HCT116 (cell line): ENCODE measurements around the gene CYP2S1. TPM values are rescaled to one million over a fixed set of nuclear protein-coding genes. Genes with fewer than 3 reads are reported as not detected.
A peak's percentile ranks its signal among the peaks of the same experiment; 100 is the strongest.

Experiments used
- ATAC-seq: fragments of 200-7000 bp; cut with Tn5 transposase; 2 replicates; pipeline ENCODE4 v1.9.1; 2020; ENCODE audit warnings: mild to moderate bottlenecking, moderate library complexity
- BruUV-seq: library from RNA; stranded (reverse); fragments of 400-500 nt; replicated peaks from 2 replicates; lab custom pipeline; 2021; lab: Mats Ljungman, UMichigan
- CTCF ChIA-PET: fragments of 300-600 bp; sonication (Branson Sonifier 250); formaldehyde crosslinking; loops from one replicate; lab custom pipeline; 2021; ENCODE audit warnings: antibody characterized with exemption; lab: Charles Lee
- POLR2A ChIA-PET: fragments of 300-600, 350-600 bp; sonication (Branson Sonifier 250); formaldehyde crosslinking; loops from one replicate; lab custom pipeline; 2021; ENCODE audit warnings: antibody characterized with exemption; lab: Charles Lee
- RAD21 ChIA-PET, 2 experiments: fragments of 300-600 bp; sonication (Branson Sonifier 250); formaldehyde crosslinking; loops; one replicate each; lab custom pipeline; 2023; ENCODE audit warnings: low total read pairs in 2 of 2; ENCODE audit not compliant: uncharacterized antibody in 2 of 2, unreplicated experiment in 2 of 2, low non-redundant PET in 1 of 2; lab: Charles Lee
- DNase-seq: peaks from one replicate; pipeline ENCODE4 v3.0.0-alpha.2; 2010; ENCODE audit warnings: low read depth, low spot score
- H2AFZ ChIP-seq: fragments of 200-600 bp; shearing (Covaris generic), sonication (generic); 2 replicates; pipeline ENCODE4 v1.6.1; 2017; ENCODE audit warnings: low read depth, mixed run types, mixed read lengths, antibody characterized with exemption, low read length; ENCODE audit not compliant: poor library complexity, severe bottlenecking
- H3K27ac ChIP-seq: 2 replicates; pipeline ENCODE4 v1.5.1; 2012; ENCODE audit warnings: low read depth, low read length
- H3K27me3 ChIP-seq: fragments of 200-600 bp; sonication (generic); 2 replicates; pipeline ENCODE4 v1.6.1; 2016; ENCODE audit warnings: mixed run types, low read length, mixed read lengths; ENCODE audit not compliant: insufficient read depth
- H3K36me3 ChIP-seq, 2 experiments: fragments of 200-500 bp in 1 of 2; fragments of 200-600 bp in 1 of 2; sonication (Bioruptor generic) in 1 of 2; sonication (generic) in 1 of 2; 2 replicates each; pipeline versions ENCODE4 v1.5.1 to v1.6.1; 2014 to 2016; ENCODE audit warnings: low read length in 2 of 2, inconsistent platforms in 1 of 2, mixed read lengths in 1 of 2, mixed run types in 1 of 2; ENCODE audit not compliant: insufficient read depth in 2 of 2, control insufficient read depth in 1 of 2
- H3K4me1 ChIP-seq, 2 experiments: fragments of 200-600 bp in 1 of 2; sonication (generic) in 1 of 2; 2 replicates each; pipeline versions ENCODE4 v1.5.1 to v1.6.1; 2012 to 2017; ENCODE audit warnings: low read length in 2 of 2, inconsistent platforms in 1 of 2, mild to moderate bottlenecking in 1 of 2, mixed read lengths in 1 of 2, mixed run types in 1 of 2, moderate library complexity in 1 of 2; ENCODE audit not compliant: insufficient read depth in 2 of 2, control insufficient read depth in 1 of 2
- H3K4me2 ChIP-seq: fragments of 200-600 bp; sonication (generic); 2 replicates; pipeline ENCODE4 v1.6.1; 2017; ENCODE audit warnings: mixed run types, low read length, mixed read lengths
- H3K4me3 ChIP-seq, 2 experiments: fragments of 200-600 bp in 1 of 2; sonication (generic) in 1 of 2; replicated peaks in 1 of 2; 2 replicates each; pipeline ENCODE4 v1.5.1; 2011 to 2016; ENCODE audit warnings: low read length in 2 of 2, control low read depth in 1 of 2, low read depth in 1 of 2, mild to moderate bottlenecking in 1 of 2, mixed read lengths in 1 of 2, mixed run types in 1 of 2
- H3K79me2 ChIP-seq: fragments of 200-600 bp; sonication (generic); 2 replicates; pipeline ENCODE4 v1.6.1; 2017; ENCODE audit warnings: mild to moderate bottlenecking, mixed run types, low read length, moderate library complexity, mixed read lengths; ENCODE audit not compliant: insufficient read depth
- H3K9ac ChIP-seq: fragments of 200-600 bp; sonication (generic); 2 replicates; pipeline ENCODE4 v1.6.1; 2016; ENCODE audit warnings: low read length, mixed read lengths
- H3K9me2 ChIP-seq: fragments of 200-600 bp; sonication (generic), shearing (Covaris generic); 2 replicates; pipeline ENCODE4 v1.6.1; 2017; ENCODE audit warnings: mixed run types, mild to moderate bottlenecking, moderate library complexity; ENCODE audit not compliant: insufficient read depth
- H3K9me3 ChIP-seq, 2 experiments: fragments of 200-500 bp in 1 of 2; fragments of 200-600 bp in 1 of 2; sonication (Bioruptor generic) in 1 of 2; sonication (generic) in 1 of 2; 2 replicates each; pipeline ENCODE4 v1.6.1; 2014 to 2017; ENCODE audit warnings: low read length in 2 of 2, mixed read lengths in 2 of 2, inconsistent platforms in 1 of 2, low read depth in 1 of 2, mild to moderate bottlenecking in 1 of 2, mixed run types in 1 of 2, moderate library complexity in 1 of 2; ENCODE audit not compliant: control insufficient read depth in 1 of 2, insufficient read depth in 1 of 2
- H4K20me1 ChIP-seq: fragments of 200-600 bp; sonication (generic), shearing (Covaris generic); 2 replicates; pipeline ENCODE4 v1.6.1; 2017; ENCODE audit warnings: mixed run types, mild to moderate bottlenecking, moderate library complexity; ENCODE audit not compliant: insufficient read depth
- EGR1 ChIP-seq: IDR thresholded peaks from 2 replicates; pipeline ENCODE4 v1.6.1; 2012; ENCODE audit warnings: low read depth
- ELF1 ChIP-seq: IDR thresholded peaks from 2 replicates; pipeline ENCODE4 v1.6.1; 2012; ENCODE audit warnings: low read depth, borderline replicate concordance
- EZH2phosphoT487 ChIP-seq: fragments of 200-600 bp; IDR thresholded peaks from 2 replicates; pipeline ENCODE4 v1.6.1; 2018; ENCODE audit warnings: antibody characterized with exemption, borderline replicate concordance
- JUND ChIP-seq: IDR thresholded peaks from 2 replicates; pipeline ENCODE4 v1.6.1; 2012
- MAX ChIP-seq: IDR thresholded peaks from 2 replicates; pipeline ENCODE4 v1.6.1; 2012
- POLR2A ChIP-seq: IDR thresholded peaks from 2 replicates; pipeline ENCODE4 v1.7.0; 2011; ENCODE audit warnings: borderline replicate concordance; ENCODE audit not compliant: insufficient read depth, insufficient read length; ENCODE audit errors: extremely low read depth
- POLR2AphosphoS5 ChIP-seq: IDR thresholded peaks from 2 replicates; pipeline ENCODE4 v1.6.1; 2011; ENCODE audit warnings: mild to moderate bottlenecking, low read depth, low read length, moderate library complexity
- SP1 ChIP-seq: IDR thresholded peaks from 2 replicates; pipeline ENCODE4 v1.6.1; 2012; ENCODE audit warnings: low read depth
- intact Hi-C: fragments of 100-400 bp; cut with micrococcal nuclease; formaldehyde crosslinking; loops from 2 replicates; pipeline ENCODE4 v1.10.0; 2022
- total RNA-seq: library from RNA; stranded (reverse); gene quantifications from one replicate; pipeline ENCODE4 v1.2.1, GENCODE V29; 2021; ENCODE audit not compliant: unreplicated experiment
- TF ChIP-seq, protein P1 (sequence below), 3 experiments: fragments of 200-600 bp in 1 of 3; sonication (generic) in 1 of 3; IDR thresholded peaks in 2 of 3; conservative IDR thresholded peaks in 1 of 3; 2 replicates each; pipeline ENCODE4 v1.5.1; 2012 to 2017; ENCODE audit warnings: low read depth in 2 of 3, low read length in 2 of 3, antibody characterized with exemption in 1 of 3, borderline replicate concordance in 1 of 3, control low read depth in 1 of 3, mild to moderate bottlenecking in 1 of 3, mixed read lengths in 1 of 3, mixed run types in 1 of 3, moderate library complexity in 1 of 3; ENCODE audit not compliant: insufficient read depth in 1 of 3
- TF ChIP-seq, protein P2 (sequence below): IDR thresholded peaks from 2 replicates; pipeline ENCODE4 v1.6.1; 2011; ENCODE audit warnings: mild to moderate bottlenecking, low read length, moderate library complexity; ENCODE audit not compliant: insufficient replicate concordance; ENCODE audit errors: extremely low read depth
- TF ChIP-seq, protein P3 (sequence below): IDR thresholded peaks from 2 replicates; pipeline ENCODE4 v1.6.1; 2012

Gene CYP2S1
- total RNA-seq, 1 experiment from 2014 or later, result 17.6 TPM

GRCh38 chr19:41220811-41221210, 27.8 kb downstream of the CYP2S1 start:
- no peaks in the 10 kb centered on the region for H3K27me3 ChIP-seq
- H2AFZ ChIP-seq, result no peak overlapping the region
- TF ChIP-seq EGR1 (no peak), SP1 (no peak), POLR2A (no peak)
- TF ChIP-seq, protein P1, sequence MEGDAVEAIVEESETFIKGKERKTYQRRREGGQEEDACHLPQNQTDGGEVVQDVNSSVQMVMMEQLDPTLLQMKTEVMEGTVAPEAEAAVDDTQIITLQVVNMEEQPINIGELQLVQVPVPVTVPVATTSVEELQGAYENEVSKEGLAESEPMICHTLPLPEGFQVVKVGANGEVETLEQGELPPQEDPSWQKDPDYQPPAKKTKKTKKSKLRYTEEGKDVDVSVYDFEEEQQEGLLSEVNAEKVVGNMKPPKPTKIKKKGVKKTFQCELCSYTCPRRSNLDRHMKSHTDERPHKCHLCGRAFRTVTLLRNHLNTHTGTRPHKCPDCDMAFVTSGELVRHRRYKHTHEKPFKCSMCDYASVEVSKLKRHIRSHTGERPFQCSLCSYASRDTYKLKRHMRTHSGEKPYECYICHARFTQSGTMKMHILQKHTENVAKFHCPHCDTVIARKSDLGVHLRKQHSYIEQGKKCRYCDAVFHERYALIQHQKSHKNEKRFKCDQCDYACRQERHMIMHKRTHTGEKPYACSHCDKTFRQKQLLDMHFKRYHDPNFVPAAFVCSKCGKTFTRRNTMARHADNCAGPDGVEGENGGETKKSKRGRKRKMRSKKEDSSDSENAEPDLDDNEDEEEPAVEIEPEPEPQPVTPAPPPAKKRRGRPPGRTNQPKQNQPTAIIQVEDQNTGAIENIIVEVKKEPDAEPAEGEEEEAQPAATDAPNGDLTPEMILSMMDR (IDR thresholded peaks at IDR 0.05 in 2 of 3, conservative IDR thresholded peaks at IDR 0.05 in 1 of 3; ENCODE audit: borderline replicate concordance in 1 of 3, insufficient read depth in 1 of 3, low read depth in 2 of 3, low read length in 2 of 3), result no peak
- H3K36me3 ChIP-seq, result peaks cover 0 to 18% of the 10 kb centered on the region in 2 experiments; a peak in 1 of 4 replicates
- intact Hi-C loops, result no loop called here
- peaks cover 53% of the 10 kb centered on the region for H3K79me2 ChIP-seq
- no peaks in the 10 kb centered on the region for H3K9me3 ChIP-seq
- RAD21 ChIA-PET, result no interaction called here
- H3K4me3 ChIP-seq, result peak overlapping the region; percentile 64 to 93
- H3K9ac ChIP-seq, result peak overlapping the region; percentile 89
- H3K27ac ChIP-seq, result peak overlapping the region; percentile 86; the same call in 1 of the 2 replicates
- H4K20me1 ChIP-seq, result no peaks in the 10 kb centered on the region
- CTCF ChIA-PET, result interaction anchor here (1.2 to 1.8 kb wide), 2 partner anchors 17 to 42 kb away, joined by 7 read pairs; no protein-coding TSS in a partner anchor
- H3K4me2 ChIP-seq, result peak overlapping the region; percentile 98
- H3K9me2 ChIP-seq, result no peaks in the 10 kb centered on the region
- ATAC-seq (no peak), DNase-seq (no peak)
- H3K4me1 ChIP-seq, result peaks cover 45 to 88% of the 10 kb centered on the region in 2 experiments
- POLR2A ChIA-PET, result interaction anchor here (1.2 kb wide), 1 partner anchor 43 kb away, joined by 5 read pairs; the partner anchor contains the start of gene HNRNPUL1
- no TSS peak for BruUV-seq

DNA sequence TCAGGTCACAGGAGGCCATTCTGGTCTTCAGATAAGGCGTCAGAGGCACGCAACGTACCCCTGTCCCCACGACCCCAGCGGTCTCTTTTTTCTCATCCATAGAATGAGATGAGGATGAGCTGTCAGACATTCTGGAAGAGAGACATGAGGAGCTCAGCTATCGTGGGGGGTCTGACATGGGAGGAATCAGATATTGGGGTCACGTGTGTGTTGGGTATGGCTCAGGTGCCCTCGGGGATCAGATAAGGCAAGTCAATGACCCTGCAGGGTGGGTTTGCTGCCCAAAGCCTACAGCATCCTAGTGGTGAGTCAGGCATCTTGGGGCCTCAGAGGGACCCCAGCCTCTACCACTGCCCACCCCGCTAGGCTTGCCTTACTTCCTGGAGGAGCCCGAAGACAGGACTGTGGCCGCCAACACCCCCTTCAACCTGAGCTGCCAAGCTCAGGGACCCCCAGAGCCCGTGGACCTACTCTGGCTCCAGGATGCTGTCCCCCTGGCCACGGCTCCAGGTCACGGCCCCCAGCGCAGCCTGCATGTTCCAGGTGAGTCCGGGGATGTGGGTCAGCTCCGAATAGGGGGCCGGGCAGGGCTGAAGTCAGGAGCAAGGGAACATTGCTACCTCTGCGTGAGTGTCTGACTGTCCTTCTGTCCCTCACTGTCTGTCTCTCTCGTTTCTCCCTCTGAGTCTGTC, 28.6 kb downstream of the CYP2S1 start:
- ChIA-PET RAD21 (no interaction called here), POLR2A (interaction anchor here (1.2 kb wide), 1 partner anchor 42 kb away, joined by 5 read pairs; the partner anchor contains the start of gene HNRNPUL1), CTCF (interaction anchor here (0.6 to 1.8 kb wide), 3 partner anchors 17 to 41 kb away, joined by 3 to 7 read pairs (median 7); no protein-coding TSS in a partner anchor)
- DNase-seq (no peak), ATAC-seq (no peak)
- Histone ChIP-seq H3K9ac (peak overlapping the region; percentile 89; the same call in 1 of the 2 replicates), H3K9me2 (no peaks in the 10 kb centered on the region), H3K4me3 (no peak overlapping the region), H3K4me1 (peaks cover 49 to 91% of the 10 kb centered on the region in 2 experiments), H3K27ac (peak overlapping the region; percentile 98), H3K4me2 (peak overlapping the region; percentile 98), H2AFZ (no peak overlapping the region), H3K79me2 (peaks cover 53% of the 10 kb centered on the region), H3K36me3 (peaks cover 0 to 18% of the 10 kb centered on the region in 2 experiments; a peak in 1 of 4 replicates), H3K9me3 (no peaks in the 10 kb centered on the region), H3K27me3 (no peaks in the 10 kb centered on the region), H4K20me1 (no peaks in the 10 kb centered on the region)
- BruUV-seq, result no TSS peak
- intact Hi-C loops, result no loop called here
- TF ChIP-seq MAX (no peak), POLR2AphosphoS5 (no peak), EZH2phosphoT487 (no peak), JUND (no peak), ELF1 (no peak)
- TF ChIP-seq, protein P2, sequence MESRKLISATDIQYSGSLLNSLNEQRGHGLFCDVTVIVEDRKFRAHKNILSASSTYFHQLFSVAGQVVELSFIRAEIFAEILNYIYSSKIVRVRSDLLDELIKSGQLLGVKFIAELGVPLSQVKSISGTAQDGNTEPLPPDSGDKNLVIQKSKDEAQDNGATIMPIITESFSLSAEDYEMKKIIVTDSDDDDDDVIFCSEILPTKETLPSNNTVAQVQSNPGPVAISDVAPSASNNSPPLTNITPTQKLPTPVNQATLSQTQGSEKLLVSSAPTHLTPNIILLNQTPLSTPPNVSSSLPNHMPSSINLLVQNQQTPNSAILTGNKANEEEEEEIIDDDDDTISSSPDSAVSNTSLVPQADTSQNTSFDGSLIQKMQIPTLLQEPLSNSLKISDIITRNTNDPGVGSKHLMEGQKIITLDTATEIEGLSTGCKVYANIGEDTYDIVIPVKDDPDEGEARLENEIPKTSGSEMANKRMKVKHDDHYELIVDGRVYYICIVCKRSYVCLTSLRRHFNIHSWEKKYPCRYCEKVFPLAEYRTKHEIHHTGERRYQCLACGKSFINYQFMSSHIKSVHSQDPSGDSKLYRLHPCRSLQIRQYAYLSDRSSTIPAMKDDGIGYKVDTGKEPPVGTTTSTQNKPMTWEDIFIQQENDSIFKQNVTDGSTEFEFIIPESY, result no peak
- TF ChIP-seq, protein P3, sequence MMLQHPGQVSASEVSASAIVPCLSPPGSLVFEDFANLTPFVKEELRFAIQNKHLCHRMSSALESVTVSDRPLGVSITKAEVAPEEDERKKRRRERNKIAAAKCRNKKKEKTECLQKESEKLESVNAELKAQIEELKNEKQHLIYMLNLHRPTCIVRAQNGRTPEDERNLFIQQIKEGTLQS, result no peak
